Measurements from ENCODE around the gene PTPRT. TPM values are rescaled to one million over a fixed set of nuclear protein-coding genes. Genes with fewer than 3 reads are reported as not detected.

PTPRT gene
- polyA plus RNA-seq, 1 experiment = not detected

DNA sequence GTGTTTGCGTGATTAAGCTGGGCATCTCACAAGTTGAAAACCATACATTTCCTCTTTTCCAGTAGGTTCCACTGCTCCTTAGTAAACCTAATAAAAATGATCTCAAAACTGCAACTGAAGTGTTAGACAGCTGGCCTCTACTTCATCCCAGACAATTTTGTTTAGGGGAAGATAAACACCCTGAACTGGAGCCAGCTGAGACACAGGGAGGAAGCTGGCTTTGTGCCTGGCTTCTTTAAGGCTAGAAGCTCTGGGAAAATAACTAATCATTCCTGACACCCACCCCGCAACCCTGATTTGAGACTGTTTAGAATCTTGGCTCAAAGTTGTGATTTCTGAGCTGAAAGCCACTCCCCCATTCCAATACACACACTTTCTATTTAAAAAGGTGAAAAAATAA lies 11.6 kb downstream of the PTPRT start:
- Histone ChIP-seq H3K4me3 (ENCODE audit: low read depth, low read length) (no peak overlapping the region), H3K36me3 (ENCODE audit: control insufficient read depth, insufficient read depth, low read length) (no peaks in the 10 kb centered on the region), H3K27me3 (ENCODE audit: control insufficient read depth, insufficient read depth, low read length) (no peaks in the 10 kb centered on the region)
- TF ChIP-seq, protein P1, sequence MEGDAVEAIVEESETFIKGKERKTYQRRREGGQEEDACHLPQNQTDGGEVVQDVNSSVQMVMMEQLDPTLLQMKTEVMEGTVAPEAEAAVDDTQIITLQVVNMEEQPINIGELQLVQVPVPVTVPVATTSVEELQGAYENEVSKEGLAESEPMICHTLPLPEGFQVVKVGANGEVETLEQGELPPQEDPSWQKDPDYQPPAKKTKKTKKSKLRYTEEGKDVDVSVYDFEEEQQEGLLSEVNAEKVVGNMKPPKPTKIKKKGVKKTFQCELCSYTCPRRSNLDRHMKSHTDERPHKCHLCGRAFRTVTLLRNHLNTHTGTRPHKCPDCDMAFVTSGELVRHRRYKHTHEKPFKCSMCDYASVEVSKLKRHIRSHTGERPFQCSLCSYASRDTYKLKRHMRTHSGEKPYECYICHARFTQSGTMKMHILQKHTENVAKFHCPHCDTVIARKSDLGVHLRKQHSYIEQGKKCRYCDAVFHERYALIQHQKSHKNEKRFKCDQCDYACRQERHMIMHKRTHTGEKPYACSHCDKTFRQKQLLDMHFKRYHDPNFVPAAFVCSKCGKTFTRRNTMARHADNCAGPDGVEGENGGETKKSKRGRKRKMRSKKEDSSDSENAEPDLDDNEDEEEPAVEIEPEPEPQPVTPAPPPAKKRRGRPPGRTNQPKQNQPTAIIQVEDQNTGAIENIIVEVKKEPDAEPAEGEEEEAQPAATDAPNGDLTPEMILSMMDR (IDR thresholded peaks at IDR 0.05; ENCODE audit: insufficient read depth, low read depth, low read length) = no peak
- DNase-seq (ENCODE audit: low read depth) = no peak
- POLR2A ChIA-PET = no interaction called here
- CTCF ChIA-PET = no interaction called here

DNA sequence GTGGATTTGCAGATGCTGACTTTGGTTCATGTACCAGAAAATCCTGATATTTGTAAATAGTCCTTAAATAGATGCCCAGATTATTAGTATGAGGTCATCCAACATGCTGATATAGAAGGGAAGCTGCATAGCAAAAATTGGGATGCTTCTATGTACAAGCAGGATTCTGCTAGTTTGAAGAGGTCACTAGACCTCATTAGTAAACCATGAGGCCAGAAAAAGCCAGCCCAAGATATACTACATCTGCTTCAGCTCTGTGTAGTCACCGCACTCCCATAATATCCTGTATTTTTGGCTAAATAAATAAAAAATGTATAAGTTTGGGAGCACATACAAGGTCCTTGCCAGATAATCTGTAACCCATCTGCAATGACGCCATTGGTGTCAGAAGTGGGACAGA lies 13.0 kb downstream of the PTPRT start:
- H3K4me3 ChIP-seq (ENCODE audit: low read depth, low read length) = no peak overlapping the region
- H3K36me3 ChIP-seq (ENCODE audit: control insufficient read depth, insufficient read depth, low read length) = no peaks in the 10 kb centered on the region
- TF ChIP-seq, protein P1 (IDR thresholded peaks at IDR 0.05; ENCODE audit: insufficient read depth, low read depth, low read length) = no peak
- no peak for DNase-seq (ENCODE audit: low read depth)
- ChIA-PET CTCF (no interaction called here), POLR2A (no interaction called here)
- H3K27me3 ChIP-seq (ENCODE audit: control insufficient read depth, insufficient read depth, low read length) = no peaks in the 10 kb centered on the region

- no peak overlapping the region for H3K4me3 ChIP-seq (ENCODE audit: low read depth, low read length)
Observed at GRCh38 chr20:43171930-43172329, 17.8 kb downstream of the PTPRT start.

DNA sequence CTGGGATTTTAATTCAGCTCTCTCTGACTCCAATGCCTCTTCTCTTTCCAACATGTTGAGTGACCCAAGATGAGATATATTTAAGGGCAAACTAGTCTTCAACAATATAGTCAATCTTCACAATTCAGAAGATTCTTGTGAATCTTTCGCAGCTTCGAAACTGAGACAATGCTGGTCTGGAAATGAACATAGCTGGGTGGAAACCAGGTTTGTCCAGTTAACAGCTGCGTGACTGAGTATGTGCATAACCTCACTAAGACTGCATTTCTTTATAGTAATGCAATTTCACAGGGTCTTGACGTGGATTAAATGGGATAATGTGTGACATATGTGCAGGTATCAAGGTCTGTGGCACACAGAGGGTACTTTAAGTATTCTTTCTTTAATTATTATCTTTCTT lies 18.9 kb downstream of the PTPRT start:
- POLR2A ChIA-PET = no interaction called here
- H3K4me3 ChIP-seq (ENCODE audit: low read depth, low read length) = no peak overlapping the region

More at GRCh38 chr20:43171930-43172329, 17.8 kb downstream of the PTPRT start:
- no peaks in the 10 kb centered on the region for H3K36me3 ChIP-seq (ENCODE audit: control insufficient read depth, insufficient read depth, low read length)
- ChIA-PET POLR2A (no interaction called here), CTCF (interaction anchor here (0.6 kb wide), 1 partner anchor 163 kb away, joined by 3 read pairs; no protein-coding TSS in a partner anchor)
- TF ChIP-seq, protein P1 (IDR thresholded peaks at IDR 0.05; ENCODE audit: insufficient read depth, low read depth, low read length) = no peak
- no peaks in the 10 kb centered on the region for H3K27me3 ChIP-seq (ENCODE audit: control insufficient read depth, insufficient read depth, low read length)
- no peak for DNase-seq (ENCODE audit: low read depth)

DNA sequence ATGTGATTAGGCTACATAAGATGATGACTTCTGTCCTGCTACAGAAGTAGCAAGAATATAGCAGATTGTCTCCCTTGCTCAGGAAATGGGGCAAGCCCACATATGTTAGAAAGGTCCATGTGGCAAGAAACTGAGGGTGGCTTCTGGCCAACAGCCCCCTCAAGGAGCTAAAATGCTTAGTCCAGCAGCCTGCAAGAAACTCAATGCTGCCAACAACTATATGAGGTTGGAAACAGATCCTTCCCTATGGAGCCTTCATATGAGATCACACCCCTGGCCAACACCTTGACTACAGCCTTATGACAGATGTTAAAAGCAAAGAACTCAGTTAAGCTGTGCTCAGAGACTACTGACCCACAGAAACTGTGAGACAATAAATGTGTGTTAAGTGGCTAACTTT lies 22.1 kb downstream of the PTPRT start:
- ChIA-PET POLR2A (no interaction called here), CTCF (no interaction called here)
- no peak for DNase-seq (ENCODE audit: low read depth)
- no peaks in the 10 kb centered on the region for H3K36me3 ChIP-seq (ENCODE audit: control insufficient read depth, insufficient read depth, low read length)
- no peaks in the 10 kb centered on the region for H3K27me3 ChIP-seq (ENCODE audit: control insufficient read depth, insufficient read depth, low read length)
- no peak overlapping the region for H3K4me3 ChIP-seq (ENCODE audit: low read depth, low read length)
- TF ChIP-seq, protein P1 (IDR thresholded peaks at IDR 0.05; ENCODE audit: insufficient read depth, low read depth, low read length) = no peak

More for the DNA sequence above, 18.9 kb downstream of the PTPRT start:
- CTCF ChIA-PET = no interaction called here
- Histone ChIP-seq H3K27me3 (ENCODE audit: control insufficient read depth, insufficient read depth, low read length) (no peaks in the 10 kb centered on the region), H3K36me3 (ENCODE audit: control insufficient read depth, insufficient read depth, low read length) (no peaks in the 10 kb centered on the region)
- no peak for DNase-seq (ENCODE audit: low read depth)
- TF ChIP-seq, protein P1 (IDR thresholded peaks at IDR 0.05; ENCODE audit: insufficient read depth, low read depth, low read length) = no peak

Data from BJ (cell line).